ENCODE measurements around the gene MRPS35.

GRCh38 chr12:27801630-27802029 lies 91.0 kb downstream of the MRPS35 start:
- TF ChIP-seq POLR2A (IDR thresholded peaks at IDR 0.05) (no peak), CTCF (IDR thresholded peaks at IDR 0.05) (no peak)

Measured in transverse colon (tissue), 3 donors.